Fibroblast of lung (primary cell): ENCODE data around the gene FBXO34. TPM values are rescaled to one million over a fixed set of nuclear protein-coding genes. Genes with fewer than 3 reads are reported as not detected.

Experiments
- DNase-seq, 2 donors: peaks; one replicate each; pipeline versions ENCODE4 v3.0.0 to v3.0.0-alpha.2; 2010; ENCODE audit warnings: low read depth in 2 of 2
- H2AFZ ChIP-seq: 2 replicates; pipeline ENCODE4 v1.5.1; 2012; ENCODE audit warnings: low read length, control low read depth, inconsistent platforms
- H3K27ac ChIP-seq: 2 replicates; pipeline ENCODE4 v1.5.1; 2011; ENCODE audit warnings: low read length, control low read depth; ENCODE audit not compliant: insufficient read depth
- H3K27me3 ChIP-seq: 2 replicates; pipeline ENCODE4 v1.5.1; 2011; ENCODE audit warnings: mild to moderate bottlenecking, low read length; ENCODE audit not compliant: control insufficient read depth, insufficient read depth
- H3K36me3 ChIP-seq: 2 replicates; pipeline ENCODE4 v1.5.1; 2011; ENCODE audit warnings: low read length; ENCODE audit not compliant: control insufficient read depth, insufficient read depth
- H3K4me1 ChIP-seq: 2 replicates; pipeline ENCODE4 v1.5.1; 2011; ENCODE audit warnings: low read length; ENCODE audit not compliant: control insufficient read depth, insufficient read depth; ENCODE audit errors: extremely low read depth
- H3K4me2 ChIP-seq: 2 replicates; pipeline ENCODE4 v1.5.1; 2011; ENCODE audit warnings: low read length, control low read depth; ENCODE audit not compliant: insufficient read depth; ENCODE audit errors: extremely low read depth
- H3K4me3 ChIP-seq, 4 experiments: fragments of 200-600 bp in 1 of 4; sonication (generic) in 1 of 4; replicated peaks in 1 of 4; 2 replicates each; pipeline ENCODE4 v1.5.1; 2011 to 2016; ENCODE audit warnings: low read length in 4 of 4, low read depth in 3 of 4, mild to moderate bottlenecking in 3 of 4, control low read depth in 2 of 4, inconsistent platforms in 1 of 4, mixed read lengths in 1 of 4; ENCODE audit not compliant: insufficient read depth in 1 of 4; ENCODE audit errors: control extremely low read depth in 1 of 4
- H3K79me2 ChIP-seq: 2 replicates; pipeline ENCODE4 v1.5.1; 2012; ENCODE audit warnings: mild to moderate bottlenecking, low read length, inconsistent platforms; ENCODE audit not compliant: control insufficient read depth, insufficient read depth
- H3K9ac ChIP-seq: 2 replicates; pipeline ENCODE4 v1.5.1; 2011; ENCODE audit warnings: mild to moderate bottlenecking, low read length, control low read depth; ENCODE audit not compliant: insufficient read depth
- H3K9me3 ChIP-seq: 2 replicates; pipeline ENCODE4 v1.5.1; 2012; ENCODE audit warnings: low read depth, low read length; ENCODE audit not compliant: control insufficient read depth, insufficient read depth
- H4K20me1 ChIP-seq: 2 replicates; pipeline ENCODE4 v1.5.1; 2011; ENCODE audit warnings: low read length; ENCODE audit not compliant: control insufficient read depth, insufficient read depth; ENCODE audit errors: extremely low read depth
- CTCF ChIP-seq, 2 donors: IDR thresholded peaks in 1 of 2; conservative IDR thresholded peaks in 1 of 2; 1 replicate in 1 of 2; 2 replicates in 1 of 2; pipeline ENCODE4 v1.5.1; 2011 to 2012; ENCODE audit warnings: low read length in 2 of 2, control low read depth in 1 of 2, inconsistent platforms in 1 of 2, low read depth in 1 of 2, mild to moderate bottlenecking in 1 of 2
- EZH2 ChIP-seq: IDR thresholded peaks from 2 replicates; pipeline ENCODE4 v1.5.1; 2012; ENCODE audit warnings: low read length, control low read depth, mild to moderate bottlenecking; ENCODE audit errors: missing control alignments
- polyA plus RNA-seq, 2 donors: library from polyadenylated mRNA; depleted of rRNA in 1 of 2; stranded (reverse) in 1 of 2; unstranded in 1 of 2; fragments of >200 nt; gene quantifications; 2 replicates each; pipeline ENCODE4 v1.2.1, GENCODE V29; 2011 to 2012; ENCODE audit warnings: missing spikeins in 1 of 2
- total RNA-seq: library from RNA; depleted of rRNA; stranded (reverse); fragments of >200 nt; gene quantifications from 2 replicates; pipeline ENCODE4 v1.2.1, GENCODE V29; 2014

The FBXO34 gene
- total and polyA plus RNA-seq, 2 donors (not counting 1 experiment from before 2014, with no cell fraction given), result 20.8 to 29.1 TPM

GRCh38 chr14:55329999-55330710, 58.9 kb downstream of the FBXO34 start:
- H3K9me3 ChIP-seq, result no peaks in the 10 kb centered on the region
- peaks cover 14% of the 10 kb centered on the region for H3K79me2 ChIP-seq
- H3K27ac ChIP-seq, result no peak overlapping the region
- H3K4me2 ChIP-seq, result peak overlapping the region; percentile 70
- H3K4me3 ChIP-seq, result peak overlapping the region in 2 of 4 experiments; percentile 23 to 27
- H3K9ac ChIP-seq, result no peak overlapping the region
- no peaks in the 10 kb centered on the region for H3K36me3 ChIP-seq
- peaks cover 6% of the 10 kb centered on the region for H3K4me1 ChIP-seq
- no peak overlapping the region for H2AFZ ChIP-seq
- H4K20me1 ChIP-seq, result no peaks in the 10 kb centered on the region
- peak; percentile 11 to 12 for DNase-seq
- no peaks in the 10 kb centered on the region for H3K27me3 ChIP-seq
- TF ChIP-seq CTCF (conservative IDR thresholded peaks at IDR 0.05 in 1 of 2, IDR thresholded peaks at IDR 0.05 in 1 of 2; ENCODE audit: low read depth in 1 of 2, low read length in 2 of 2) (no peak), EZH2 (no peak)

GRCh38 chr14:55332654-55333570, 61.7 kb downstream of the FBXO34 start:
- Histone ChIP-seq H3K27ac (no peak overlapping the region), H3K4me2 (no peak overlapping the region), H3K9me3 (no peaks in the 10 kb centered on the region), H3K27me3 (no peaks in the 10 kb centered on the region), H3K79me2 (peaks cover 15% of the 10 kb centered on the region), H2AFZ (no peak overlapping the region), H3K9ac (no peak overlapping the region), H3K36me3 (no peaks in the 10 kb centered on the region), H3K4me1 (peaks cover 6% of the 10 kb centered on the region), H3K4me3 (no peak overlapping the region), H4K20me1 (no peaks in the 10 kb centered on the region)
- peak in 1 of 2 donors; percentile 33 for DNase-seq
- TF ChIP-seq EZH2 (no peak), CTCF (conservative IDR thresholded peaks at IDR 0.05 in 1 of 2, IDR thresholded peaks at IDR 0.05 in 1 of 2; ENCODE audit: low read depth in 1 of 2, low read length in 2 of 2) (no peak)
